GM10847 (cell line): ENCODE results near the gene ABI3BP.

ENCODE experiments used
- POLR2A ChIP-seq: IDR thresholded peaks from 2 replicates; pipeline ENCODE4 v1.6.1; 2011; ENCODE audit not compliant: insufficient read length; ENCODE audit errors: extremely low read depth

Gene ABI3BP

DNA sequence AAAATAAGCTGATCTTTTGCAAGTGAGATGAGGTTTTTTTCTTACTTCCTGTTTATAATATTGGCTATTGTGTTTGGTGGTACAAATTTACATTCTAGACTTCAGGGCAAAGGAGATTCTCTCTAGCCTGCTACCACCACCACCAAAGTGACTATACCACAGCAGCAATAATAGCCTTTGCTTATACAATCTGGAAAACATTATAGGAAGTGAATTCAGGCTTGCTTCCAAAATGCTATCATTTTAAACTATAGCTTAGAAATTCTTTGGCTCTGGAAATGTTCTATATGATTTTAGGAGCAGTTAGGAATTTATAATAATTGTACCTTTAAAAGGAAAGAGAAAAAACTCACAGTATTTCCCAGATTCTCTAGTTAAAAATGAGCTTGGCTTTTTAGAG lies 189.5 kb downstream of the ABI3BP start:
- no peak for TF ChIP-seq POLR2A

DNA sequence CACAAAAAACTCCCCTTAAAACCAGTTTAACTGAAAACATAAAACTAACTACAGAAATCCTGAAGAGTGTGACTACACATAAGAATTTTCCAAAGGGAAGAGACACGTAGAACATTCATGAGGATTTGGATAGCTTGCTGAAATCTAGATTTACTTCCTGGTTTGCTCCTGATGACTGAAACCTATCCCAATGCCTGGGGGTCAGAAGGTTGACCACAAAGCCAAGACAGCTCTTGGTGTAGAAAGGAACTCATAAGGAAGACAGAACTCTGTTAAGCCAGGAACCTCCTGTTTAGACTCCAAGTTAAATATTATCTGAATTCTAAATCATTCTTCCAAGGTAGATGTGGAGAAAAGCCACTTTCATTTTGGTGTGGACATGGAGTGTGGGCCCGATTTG lies 191.1 kb downstream of the ABI3BP start:
- TF ChIP-seq POLR2A, result no peak

DNA sequence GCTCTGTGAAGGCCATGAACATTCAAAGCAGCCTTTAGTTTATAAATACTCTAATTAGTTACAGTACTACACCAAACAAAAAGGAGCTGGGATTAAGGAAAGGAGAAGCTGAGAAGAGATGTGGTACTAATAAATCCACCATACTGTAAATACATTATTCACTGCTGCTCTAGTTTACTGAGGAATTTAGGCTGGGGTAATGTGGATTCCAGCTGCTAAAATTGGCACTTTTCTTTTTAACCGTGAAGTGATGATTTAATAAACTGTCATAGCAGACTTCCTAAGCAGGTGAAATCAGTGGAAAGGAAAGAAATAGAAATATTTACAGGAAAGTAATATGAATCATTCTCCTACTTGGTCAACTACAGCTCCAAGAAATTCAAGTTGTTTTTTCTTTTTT lies 195.2 kb downstream of the ABI3BP start:
- no peak for TF ChIP-seq POLR2A

DNA sequence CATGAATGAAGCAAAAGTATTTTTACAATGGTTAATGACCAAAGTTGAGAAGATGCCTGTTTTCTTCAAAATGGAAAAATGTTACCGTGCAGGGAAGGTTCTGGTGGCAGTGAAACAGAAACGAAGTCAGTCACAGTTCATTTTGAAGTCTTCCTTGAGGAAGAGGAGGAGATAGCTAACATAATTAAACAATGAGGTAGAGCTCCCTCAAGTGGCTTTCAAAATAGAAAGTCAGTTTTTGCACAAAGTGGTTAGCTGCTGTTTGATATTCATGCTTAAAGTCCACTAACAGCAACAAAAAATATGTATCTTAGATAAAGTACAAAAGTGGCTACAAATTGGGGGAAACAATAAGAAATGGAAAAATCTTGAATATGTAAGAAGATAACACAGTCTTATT lies 196.7 kb downstream of the ABI3BP start:
- no peak for TF ChIP-seq POLR2A

DNA sequence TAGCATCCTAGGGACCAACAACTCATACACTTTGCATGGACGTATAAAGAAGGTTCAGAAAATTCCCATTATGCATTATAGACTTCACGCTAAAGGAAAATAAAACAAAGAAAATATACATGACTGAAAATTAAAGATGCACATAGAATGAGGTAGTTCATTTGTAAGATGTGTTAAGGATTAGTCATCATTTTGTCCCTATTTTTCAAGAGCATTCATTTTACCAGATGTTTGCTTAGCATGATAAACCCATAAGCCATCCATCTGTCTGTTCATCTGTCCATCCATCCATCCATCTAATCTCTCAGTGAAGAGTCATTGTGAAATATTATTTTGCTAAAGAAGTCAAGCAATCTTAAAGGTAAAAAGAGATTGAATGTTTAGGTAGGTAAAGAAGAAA lies 203.6 kb downstream of the ABI3BP start:
- no peak for TF ChIP-seq POLR2A

DNA sequence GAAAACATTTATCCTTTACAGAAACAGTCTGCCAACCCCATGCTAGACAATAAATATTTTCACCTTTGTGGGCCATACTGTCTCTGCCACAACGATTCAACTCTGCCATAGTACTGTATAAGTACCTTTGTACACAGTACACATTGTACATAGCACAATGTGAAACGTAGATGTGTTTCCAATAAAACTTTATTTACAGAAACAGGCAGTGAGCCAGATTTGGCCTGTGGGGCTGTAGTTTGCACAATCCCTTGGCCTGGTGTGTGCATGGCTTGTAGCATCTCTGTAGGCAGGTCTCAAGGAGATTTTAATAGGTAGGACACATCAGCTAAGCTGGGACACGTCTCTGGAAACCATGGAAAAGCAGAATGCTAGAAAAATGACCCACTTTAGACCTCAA lies 209.6 kb downstream of the ABI3BP start:
- TF ChIP-seq POLR2A, result no peak

DNA sequence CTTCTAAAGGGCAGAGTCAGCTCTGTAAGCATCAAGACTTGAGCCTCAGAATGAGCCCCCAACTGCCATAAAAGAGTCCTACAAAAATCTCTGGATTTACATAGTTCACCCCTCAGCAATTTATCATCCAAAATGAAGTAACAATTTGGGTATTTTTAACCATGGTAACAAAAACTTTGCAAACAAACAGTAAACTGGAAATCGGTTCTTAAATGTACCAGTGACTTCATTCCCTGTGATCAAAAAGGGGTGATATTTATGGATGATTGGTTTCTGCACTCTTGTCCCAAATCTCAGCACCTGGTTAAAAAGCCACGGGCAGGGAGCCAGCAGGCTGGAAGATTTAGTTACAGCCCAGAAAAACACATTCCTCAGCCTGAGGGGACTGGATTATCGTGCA lies 210.3 kb downstream of the ABI3BP start:
- no peak for TF ChIP-seq POLR2A

DNA sequence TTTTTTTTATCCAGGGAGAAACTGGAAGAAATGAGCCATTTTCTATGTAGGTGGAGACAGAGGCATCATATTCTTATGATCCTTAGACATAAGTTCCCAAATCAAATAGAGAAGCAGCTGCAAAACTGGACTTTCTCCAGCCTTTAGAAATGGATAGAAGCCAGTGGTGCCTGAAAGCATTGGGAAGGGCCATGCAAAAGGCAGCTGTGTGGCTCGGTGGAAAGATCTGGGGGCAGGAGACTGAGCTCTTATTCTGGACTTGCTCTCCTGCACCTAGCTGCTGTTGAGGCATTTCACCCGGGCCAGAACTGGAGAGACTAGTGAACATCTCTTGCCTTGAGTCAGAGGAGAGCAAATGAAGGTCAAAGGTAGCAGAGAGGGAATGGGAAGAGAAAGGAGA lies 210.9 kb downstream of the ABI3BP start:
- TF ChIP-seq POLR2A, result no peak

DNA sequence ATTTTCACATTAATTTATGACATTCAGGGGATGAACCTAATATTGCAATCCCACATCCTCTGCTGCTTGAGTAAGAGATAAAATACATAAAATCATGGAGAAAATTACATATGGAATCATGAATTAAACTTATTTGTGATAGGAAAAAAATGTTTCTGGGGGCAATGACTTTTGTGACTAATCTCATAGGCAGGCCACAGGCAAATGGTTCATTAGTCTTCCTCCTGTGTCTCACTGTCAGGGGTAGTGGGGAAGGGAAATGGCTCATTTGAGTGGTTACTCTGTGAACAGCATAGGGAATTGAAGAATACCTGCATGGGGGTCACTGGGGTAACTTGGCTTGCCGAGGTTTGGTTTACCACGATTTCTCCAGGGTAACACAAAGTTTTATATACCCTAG lies 211.9 kb downstream of the ABI3BP start:
- TF ChIP-seq POLR2A, result no peak

DNA sequence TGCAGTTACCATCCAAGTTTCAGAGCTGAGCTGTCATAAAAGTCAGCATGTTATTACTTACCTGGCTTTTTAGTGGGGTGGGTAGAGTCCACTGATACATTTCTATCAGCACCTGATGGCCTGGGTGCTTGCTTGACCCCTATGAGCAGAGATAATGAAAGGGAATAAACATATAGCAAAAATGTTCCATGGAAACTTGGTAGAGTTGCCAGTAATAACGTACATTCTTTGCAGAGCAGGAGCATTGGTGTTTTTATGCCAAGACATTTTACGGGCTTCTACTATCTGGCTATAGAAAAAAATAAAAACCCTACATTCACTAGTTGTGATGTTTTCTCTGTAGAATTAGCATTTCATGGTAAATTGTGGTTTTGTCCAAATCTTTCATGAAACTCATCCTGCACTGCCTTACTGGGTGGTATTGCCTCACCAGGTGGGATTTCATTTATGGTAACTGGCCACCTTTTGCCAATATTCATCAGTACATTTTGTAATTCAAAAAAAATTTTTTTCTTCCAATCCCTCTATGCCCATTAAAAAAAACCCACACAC lies 213.1 kb downstream of the ABI3BP start:
- TF ChIP-seq POLR2A, result no peak

DNA sequence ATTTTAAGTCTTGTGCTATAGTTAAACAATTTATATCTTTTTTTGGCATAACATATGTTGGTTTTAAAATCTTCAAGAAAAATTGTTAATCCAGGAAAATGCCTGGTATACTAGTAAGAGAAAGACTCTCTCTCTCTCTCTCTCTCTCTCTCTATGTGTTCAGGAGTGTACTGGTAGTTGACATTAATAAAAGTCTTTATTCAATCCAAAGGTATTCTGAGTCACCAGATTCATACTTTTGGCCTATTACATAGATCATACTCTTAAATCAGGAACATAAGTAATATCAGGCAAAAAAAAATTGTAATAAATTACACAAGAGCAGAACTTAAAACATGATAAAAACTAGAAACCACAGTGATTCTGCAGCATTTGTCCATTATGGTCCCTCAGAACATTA lies 213.7 kb downstream of the ABI3BP start:
- TF ChIP-seq POLR2A, result no peak

DNA sequence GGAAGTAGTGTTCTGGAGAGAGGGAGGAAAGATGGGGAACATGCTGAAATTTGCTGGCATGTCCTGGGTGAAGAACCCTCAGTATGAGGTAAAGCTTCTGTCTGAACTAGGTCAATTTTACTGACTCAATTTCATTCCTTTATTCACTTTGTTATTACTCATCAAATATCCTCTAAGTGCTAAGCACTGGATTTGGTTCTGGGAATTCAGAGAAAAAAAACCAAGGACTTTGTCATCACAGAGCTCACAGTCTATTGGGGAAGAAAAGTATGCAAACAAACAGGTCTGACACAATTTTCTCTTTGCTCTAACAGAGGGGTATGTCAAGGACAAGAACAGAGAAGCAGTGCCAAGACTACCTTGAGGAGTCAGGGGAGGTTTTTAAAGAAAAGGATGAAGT lies 215.9 kb downstream of the ABI3BP start:
- TF ChIP-seq POLR2A, result no peak

DNA sequence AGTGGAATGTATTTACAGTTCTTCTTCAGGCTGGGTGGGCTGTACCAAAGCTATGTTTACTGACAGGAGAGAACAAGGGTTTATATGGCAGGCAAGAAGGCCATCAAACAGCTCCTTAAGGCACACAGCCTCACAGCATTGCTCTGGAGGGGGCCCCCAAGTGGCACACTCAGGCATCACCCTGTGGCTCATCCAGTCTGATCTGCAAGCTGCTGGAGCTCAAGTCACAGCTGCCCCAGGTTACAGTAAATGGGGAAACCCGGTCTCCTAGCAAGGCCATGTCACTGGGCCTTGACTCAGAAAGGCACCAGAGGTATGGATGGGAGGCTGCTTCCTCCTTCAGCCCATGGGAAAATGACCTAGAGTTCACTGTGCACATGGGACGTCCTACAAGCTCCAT lies 216.5 kb downstream of the ABI3BP start:
- no peak for TF ChIP-seq POLR2A

DNA sequence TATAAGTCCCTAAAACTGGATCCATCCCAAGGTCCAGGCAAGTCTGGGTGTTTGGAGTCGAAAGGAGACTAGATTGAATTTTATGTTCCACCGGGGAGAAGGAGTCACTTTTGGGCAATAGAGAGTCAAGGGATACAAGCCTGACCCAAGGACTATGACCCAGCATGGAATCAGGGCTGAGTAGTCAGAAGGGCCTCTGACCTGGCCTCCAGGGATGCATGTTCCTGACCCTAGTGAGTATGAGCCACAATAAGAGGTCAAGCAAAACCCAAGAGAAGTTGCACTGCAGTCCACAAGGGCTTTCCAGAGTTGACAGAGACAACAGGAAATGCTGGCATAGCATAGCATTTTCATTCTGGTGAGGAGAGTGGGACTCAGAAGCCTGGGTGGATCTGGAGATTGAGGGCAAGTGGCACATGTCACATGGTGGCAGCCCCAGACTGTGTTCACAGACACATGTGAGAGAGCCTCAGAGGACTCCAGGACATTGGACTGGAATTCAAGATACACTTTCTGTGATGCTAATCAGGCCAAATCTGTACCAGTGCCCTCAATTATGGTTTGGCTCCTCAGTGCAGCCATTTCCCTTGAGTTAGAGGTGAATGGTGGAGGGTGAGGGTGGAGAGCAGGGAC lies 217.0 kb downstream of the ABI3BP start:
- no peak for TF ChIP-seq POLR2A

DNA sequence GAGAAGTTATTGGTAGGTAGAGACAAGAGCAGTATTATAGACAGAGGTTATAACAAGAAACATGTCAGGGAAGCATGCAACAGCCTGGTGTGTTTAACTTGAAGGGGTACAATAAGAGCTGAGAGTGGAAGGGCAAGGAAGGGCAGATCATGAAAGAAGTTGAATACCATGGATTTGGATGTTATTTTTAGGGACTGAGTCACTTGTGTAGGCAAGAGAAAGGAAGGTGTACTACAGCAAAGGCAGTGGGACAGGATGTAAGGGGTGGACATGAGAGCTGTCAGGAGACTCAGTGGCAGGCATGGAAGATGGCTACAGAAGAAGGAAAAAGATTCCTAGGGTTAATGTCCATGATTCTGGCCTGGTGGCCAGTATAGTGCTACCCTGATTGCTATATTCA lies 217.6 kb downstream of the ABI3BP start:
- TF ChIP-seq POLR2A, result no peak

DNA sequence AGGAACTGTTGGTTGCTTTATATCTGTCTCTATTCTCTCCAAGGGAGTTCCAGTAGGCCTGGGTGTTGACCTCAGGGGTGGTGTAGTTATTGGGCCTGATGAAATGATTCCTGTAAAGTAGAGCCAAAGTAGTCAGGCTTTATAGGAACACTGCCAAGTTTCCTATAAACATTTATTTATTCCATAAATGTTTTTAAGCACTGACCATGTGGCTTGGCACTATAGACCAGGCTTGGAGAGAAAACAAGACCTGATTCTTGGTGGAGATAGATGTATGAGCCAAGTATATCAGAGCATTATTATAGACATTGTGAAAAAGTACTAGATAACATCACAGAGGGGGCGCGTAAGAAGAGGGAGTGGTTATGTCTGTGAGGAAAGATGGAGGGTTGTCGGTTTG lies 218.0 kb downstream of the ABI3BP start:
- no peak for TF ChIP-seq POLR2A

DNA sequence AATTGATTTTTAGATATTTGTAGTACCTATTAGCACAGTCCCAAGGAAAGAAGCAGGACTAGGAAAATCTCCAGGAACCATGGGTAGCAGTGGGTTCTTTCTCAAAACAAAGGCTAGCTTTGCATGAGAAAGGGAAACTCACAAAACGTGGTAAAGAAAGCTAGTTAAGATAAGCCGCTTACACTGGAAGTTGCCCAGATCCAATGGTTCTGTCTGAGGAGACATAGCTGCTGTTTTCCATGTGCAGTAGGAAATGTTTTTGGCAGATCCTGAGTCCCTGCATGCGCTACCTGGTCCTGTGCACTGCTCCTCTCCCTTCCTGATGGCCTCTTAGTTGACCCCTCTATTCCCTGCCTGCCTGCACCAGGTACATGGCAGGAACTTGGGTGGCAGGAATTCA lies 223.5 kb downstream of the ABI3BP start:
- no peak for TF ChIP-seq POLR2A

DNA sequence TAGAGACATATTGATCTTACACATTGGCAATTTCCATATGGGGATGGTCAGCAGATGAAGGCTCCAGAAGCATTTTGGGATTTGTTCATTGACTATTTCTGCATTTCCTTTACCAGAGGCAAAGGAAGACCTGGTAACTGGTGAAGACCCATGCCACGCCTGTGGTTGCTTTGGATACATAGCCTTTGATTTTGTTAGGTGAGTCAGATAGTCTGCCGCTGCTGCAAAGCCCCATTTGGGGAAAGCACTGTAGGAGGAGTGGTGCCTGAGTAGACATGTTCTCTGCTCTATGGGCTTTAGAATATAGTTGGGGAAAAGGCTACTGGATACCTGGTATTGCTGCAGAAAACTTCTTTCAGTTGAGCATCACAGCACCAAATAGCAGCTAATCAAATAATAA lies 227.2 kb downstream of the ABI3BP start:
- no peak for TF ChIP-seq POLR2A

DNA sequence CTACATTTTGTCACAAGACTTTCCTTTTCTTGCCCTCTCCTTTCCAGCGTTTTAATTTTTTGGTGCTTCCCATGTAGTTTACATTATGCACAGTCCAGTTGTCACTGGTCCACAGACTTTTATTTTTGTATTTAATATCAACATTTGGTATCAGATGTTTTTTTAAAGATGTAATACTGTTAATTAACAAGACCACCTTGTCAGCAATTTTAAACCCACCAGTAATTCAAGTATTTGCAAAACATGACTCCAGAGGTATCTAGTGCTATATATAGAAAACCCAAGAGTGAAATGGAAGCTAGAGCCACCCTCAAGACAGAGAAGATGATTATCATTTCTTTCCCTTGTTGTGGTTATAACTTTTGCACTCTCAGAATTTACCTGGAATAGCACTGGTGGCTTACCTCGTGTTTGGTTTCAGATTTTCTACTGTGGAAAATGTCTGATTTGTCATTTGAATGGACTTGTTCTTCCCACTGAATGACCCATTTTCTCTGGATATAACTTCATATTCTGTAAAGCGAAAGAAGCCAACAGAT lies 227.7 kb downstream of the ABI3BP start:
- no peak for TF ChIP-seq POLR2A
